HepG2 (cell line): Measurements from ENCODE around the gene SLA2. TPM values are rescaled to one million over a fixed set of nuclear protein-coding genes. Genes with fewer than 3 reads are reported as not detected.
A peak's percentile ranks its signal among the peaks of the same experiment; 100 is the strongest.

Source experiments
- ARID3A ChIP-seq: IDR thresholded peaks from 2 replicates; pipeline ENCODE4 v1.6.1; 2012; ENCODE audit warnings: low read depth, low read length, improper control_type of control experiment
- HMG20A ChIP-seq: IDR thresholded peaks from 2 replicates; pipeline ENCODE4 v1.6.1; 2016; ENCODE audit warnings: borderline replicate concordance
- IKZF4 ChIP-seq: sonication (generic); formaldehyde crosslinking; IDR thresholded peaks from 2 replicates; pipeline ENCODE4 v1.5.1; 2020; ENCODE audit warnings: borderline replicate concordance, mild to moderate bottlenecking, low read depth, missing genetic modification reagents; ENCODE audit errors: not compliant biosample characterization
- NFKBIZ ChIP-seq: IDR thresholded peaks from 2 replicates; pipeline ENCODE4 v1.6.1; 2018; ENCODE audit warnings: missing genetic modification reagents, missing compliant biosample characterization
- PLRG1 ChIP-seq: fragments of 450-650 bp; conservative IDR thresholded peaks from 2 replicates; pipeline ENCODE4 v1.6.1; 2016
- RFX5 ChIP-seq: IDR thresholded peaks from 2 replicates; pipeline ENCODE4 v1.6.1; 2011; ENCODE audit warnings: low read depth, low read length, improper control_type of control experiment
- ZNF33A ChIP-seq: sonication (generic); formaldehyde crosslinking; IDR thresholded peaks from 2 replicates; pipeline ENCODE4 v1.5.1; 2020; ENCODE audit warnings: missing genetic modification reagents, mild to moderate bottlenecking, moderate library complexity, borderline replicate concordance
- ZNF451 ChIP-seq: sonication (generic); formaldehyde crosslinking; IDR thresholded peaks from 2 replicates; pipeline ENCODE4 v1.5.0; 2020; ENCODE audit warnings: mild to moderate bottlenecking, missing genetic modification reagents
- ZNF563 ChIP-seq: sonication (generic); formaldehyde crosslinking; IDR thresholded peaks from 2 replicates; pipeline ENCODE4 v1.8.0; 2022; ENCODE audit warnings: mild to moderate bottlenecking, moderate library complexity, missing genetic modification reagents
- ZNF619 ChIP-seq: sonication (generic); formaldehyde crosslinking; IDR thresholded peaks from 2 replicates; pipeline ENCODE4 v1.4.0; 2020; ENCODE audit warnings: mild to moderate bottlenecking, missing genetic modification reagents
- polyA plus RNA-seq, 8 experiments: library from polyadenylated mRNA; depleted of rRNA in 3 of 8; stranded (reverse) in 7 of 8; unstranded in 1 of 8; fragments of >200 nt; fragmentation: Illumina TruSeq in 4 of 8; extraction: Trizol in 4 of 8; gene quantifications; 2 replicates each; pipeline versions ENCODE4 v1.2.1 to v1.2.3, GENCODE V29; 2011 to 2016; ENCODE audit warnings: low read depth in 4 of 8, missing spikeins in 1 of 8, mixed read lengths in 1 of 8; ENCODE audit not compliant: insufficient read depth in 1 of 8
- total RNA-seq, 5 experiments: library from RNA; depleted of rRNA; stranded (reverse); fragments of >200 nt; fragmentation: Illumina TruSeq; extraction: Trizol; gene quantifications; 2 replicates each; pipeline ENCODE4 v1.2.3, GENCODE V29; 2016; ENCODE audit warnings: low read depth in 1 of 5
- TF ChIP-seq, protein P1 (sequence below): sonication (generic); formaldehyde crosslinking; IDR thresholded peaks from 2 replicates; pipeline ENCODE4 v1.9.0; 2021; ENCODE audit warnings: mild to moderate bottlenecking, missing genetic modification reagents
- TF ChIP-seq, protein P2 (sequence below): sonication (generic); formaldehyde crosslinking; IDR thresholded peaks from 2 replicates; pipeline ENCODE4 v1.4.0; 2020; ENCODE audit warnings: mild to moderate bottlenecking, missing genetic modification reagents
- TF ChIP-seq, protein P3 (sequence below): sonication (generic); formaldehyde crosslinking; IDR thresholded peaks from 2 replicates; pipeline ENCODE4 v1.4.0; 2020; ENCODE audit warnings: missing genetic modification reagents

The SLA2 gene
- total and polyA plus RNA-seq, 2 of the 13 experiments (the other 11 are each of a cell fraction or from before 2014, with no cell fraction given): 1.6 to 3.6 TPM

DNA sequence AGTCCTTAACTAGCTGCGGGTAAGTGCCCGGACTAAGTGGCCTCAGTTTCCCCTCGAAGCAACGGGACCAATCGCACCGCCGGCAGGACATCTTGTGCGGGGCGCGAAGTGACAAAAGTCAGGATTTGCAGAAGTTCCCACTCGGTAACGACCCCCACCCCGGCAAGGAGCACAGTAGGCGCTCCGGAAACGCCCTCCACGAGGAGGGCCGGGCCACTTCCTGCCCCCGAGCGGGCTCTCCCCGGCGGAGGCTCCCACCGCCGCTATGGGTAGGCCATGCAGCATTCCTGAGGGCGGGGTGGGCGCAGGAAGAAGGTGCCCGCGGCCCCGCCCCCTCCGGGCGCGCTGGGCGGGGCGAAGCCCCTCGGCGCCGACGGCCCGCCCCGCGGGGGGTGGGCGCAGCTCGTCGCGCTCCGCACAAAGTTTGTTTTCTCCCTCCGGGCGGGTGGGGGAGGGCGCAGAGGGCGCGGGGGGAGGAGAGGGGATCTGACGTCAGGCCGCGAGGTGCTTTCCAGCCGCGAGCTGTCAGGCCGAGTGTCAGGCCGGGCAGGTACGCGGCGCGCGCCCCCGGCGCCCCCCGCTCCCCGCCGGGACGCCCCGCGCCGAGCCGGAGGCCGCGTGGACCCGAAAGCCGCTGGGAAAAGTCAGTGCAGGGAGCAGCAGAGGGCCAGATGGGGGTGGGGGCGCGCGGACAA is 72.7 kb downstream of the SLA2 start, which contains the start of gene TGIF2 (continued):
- TF ChIP-seq ARID3A: no peak; the same call in 1 of the 2 replicates
- TF ChIP-seq, protein P1, sequence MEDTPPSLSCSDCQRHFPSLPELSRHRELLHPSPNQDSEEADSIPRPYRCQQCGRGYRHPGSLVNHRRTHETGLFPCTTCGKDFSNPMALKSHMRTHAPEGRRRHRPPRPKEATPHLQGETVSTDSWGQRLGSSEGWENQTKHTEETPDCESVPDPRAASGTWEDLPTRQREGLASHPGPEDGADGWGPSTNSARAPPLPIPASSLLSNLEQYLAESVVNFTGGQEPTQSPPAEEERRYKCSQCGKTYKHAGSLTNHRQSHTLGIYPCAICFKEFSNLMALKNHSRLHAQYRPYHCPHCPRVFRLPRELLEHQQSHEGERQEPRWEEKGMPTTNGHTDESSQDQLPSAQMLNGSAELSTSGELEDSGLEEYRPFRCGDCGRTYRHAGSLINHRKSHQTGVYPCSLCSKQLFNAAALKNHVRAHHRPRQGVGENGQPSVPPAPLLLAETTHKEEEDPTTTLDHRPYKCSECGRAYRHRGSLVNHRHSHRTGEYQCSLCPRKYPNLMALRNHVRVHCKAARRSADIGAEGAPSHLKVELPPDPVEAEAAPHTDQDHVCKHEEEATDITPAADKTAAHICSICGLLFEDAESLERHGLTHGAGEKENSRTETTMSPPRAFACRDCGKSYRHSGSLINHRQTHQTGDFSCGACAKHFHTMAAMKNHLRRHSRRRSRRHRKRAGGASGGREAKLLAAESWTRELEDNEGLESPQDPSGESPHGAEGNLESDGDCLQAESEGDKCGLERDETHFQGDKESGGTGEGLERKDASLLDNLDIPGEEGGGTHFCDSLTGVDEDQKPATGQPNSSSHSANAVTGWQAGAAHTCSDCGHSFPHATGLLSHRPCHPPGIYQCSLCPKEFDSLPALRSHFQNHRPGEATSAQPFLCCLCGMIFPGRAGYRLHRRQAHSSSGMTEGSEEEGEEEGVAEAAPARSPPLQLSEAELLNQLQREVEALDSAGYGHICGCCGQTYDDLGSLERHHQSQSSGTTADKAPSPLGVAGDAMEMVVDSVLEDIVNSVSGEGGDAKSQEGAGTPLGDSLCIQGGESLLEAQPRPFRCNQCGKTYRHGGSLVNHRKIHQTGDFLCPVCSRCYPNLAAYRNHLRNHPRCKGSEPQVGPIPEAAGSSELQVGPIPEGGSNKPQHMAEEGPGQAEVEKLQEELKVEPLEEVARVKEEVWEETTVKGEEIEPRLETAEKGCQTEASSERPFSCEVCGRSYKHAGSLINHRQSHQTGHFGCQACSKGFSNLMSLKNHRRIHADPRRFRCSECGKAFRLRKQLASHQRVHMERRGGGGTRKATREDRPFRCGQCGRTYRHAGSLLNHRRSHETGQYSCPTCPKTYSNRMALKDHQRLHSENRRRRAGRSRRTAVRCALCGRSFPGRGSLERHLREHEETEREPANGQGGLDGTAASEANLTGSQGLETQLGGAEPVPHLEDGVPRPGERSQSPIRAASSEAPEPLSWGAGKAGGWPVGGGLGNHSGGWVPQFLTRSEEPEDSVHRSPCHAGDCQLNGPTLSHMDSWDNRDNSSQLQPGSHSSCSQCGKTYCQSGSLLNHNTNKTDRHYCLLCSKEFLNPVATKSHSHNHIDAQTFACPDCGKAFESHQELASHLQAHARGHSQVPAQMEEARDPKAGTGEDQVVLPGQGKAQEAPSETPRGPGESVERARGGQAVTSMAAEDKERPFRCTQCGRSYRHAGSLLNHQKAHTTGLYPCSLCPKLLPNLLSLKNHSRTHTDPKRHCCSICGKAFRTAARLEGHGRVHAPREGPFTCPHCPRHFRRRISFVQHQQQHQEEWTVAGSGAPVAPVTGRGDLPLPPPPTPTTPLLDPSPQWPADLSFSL: no peak
- peak; percentile 73; the same call in 1 of the 2 replicates for TF ChIP-seq ZNF563 (CRISPR knock-in tag)
- no peak for TF ChIP-seq ZNF33A (CRISPR knock-in tag)
- peak; percentile 23; the same call in 1 of the 2 replicates for TF ChIP-seq HMG20A (CRISPR knock-in tag)
- TF ChIP-seq, protein P2, sequence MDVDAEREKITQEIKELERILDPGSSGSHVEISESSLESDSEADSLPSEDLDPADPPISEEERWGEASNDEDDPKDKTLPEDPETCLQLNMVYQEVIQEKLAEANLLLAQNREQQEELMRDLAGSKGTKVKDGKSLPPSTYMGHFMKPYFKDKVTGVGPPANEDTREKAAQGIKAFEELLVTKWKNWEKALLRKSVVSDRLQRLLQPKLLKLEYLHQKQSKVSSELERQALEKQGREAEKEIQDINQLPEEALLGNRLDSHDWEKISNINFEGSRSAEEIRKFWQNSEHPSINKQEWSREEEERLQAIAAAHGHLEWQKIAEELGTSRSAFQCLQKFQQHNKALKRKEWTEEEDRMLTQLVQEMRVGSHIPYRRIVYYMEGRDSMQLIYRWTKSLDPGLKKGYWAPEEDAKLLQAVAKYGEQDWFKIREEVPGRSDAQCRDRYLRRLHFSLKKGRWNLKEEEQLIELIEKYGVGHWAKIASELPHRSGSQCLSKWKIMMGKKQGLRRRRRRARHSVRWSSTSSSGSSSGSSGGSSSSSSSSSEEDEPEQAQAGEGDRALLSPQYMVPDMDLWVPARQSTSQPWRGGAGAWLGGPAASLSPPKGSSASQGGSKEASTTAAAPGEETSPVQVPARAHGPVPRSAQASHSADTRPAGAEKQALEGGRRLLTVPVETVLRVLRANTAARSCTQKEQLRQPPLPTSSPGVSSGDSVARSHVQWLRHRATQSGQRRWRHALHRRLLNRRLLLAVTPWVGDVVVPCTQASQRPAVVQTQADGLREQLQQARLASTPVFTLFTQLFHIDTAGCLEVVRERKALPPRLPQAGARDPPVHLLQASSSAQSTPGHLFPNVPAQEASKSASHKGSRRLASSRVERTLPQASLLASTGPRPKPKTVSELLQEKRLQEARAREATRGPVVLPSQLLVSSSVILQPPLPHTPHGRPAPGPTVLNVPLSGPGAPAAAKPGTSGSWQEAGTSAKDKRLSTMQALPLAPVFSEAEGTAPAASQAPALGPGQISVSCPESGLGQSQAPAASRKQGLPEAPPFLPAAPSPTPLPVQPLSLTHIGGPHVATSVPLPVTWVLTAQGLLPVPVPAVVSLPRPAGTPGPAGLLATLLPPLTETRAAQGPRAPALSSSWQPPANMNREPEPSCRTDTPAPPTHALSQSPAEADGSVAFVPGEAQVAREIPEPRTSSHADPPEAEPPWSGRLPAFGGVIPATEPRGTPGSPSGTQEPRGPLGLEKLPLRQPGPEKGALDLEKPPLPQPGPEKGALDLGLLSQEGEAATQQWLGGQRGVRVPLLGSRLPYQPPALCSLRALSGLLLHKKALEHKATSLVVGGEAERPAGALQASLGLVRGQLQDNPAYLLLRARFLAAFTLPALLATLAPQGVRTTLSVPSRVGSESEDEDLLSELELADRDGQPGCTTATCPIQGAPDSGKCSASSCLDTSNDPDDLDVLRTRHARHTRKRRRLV (CRISPR knock-in tag): peak; percentile 71; the same call in 1 of the 2 replicates
- no peak for TF ChIP-seq RFX5
- TF ChIP-seq ZNF451 (CRISPR knock-in tag): no peak
- no peak for TF ChIP-seq PLRG1
- TF ChIP-seq NFKBIZ (CRISPR knock-in tag): 0 out of 2 replicates have a peak, but pooled peaks have one; percentile 19
- TF ChIP-seq IKZF4 (CRISPR knock-in tag): peak; percentile 86
- TF ChIP-seq, protein P3, sequence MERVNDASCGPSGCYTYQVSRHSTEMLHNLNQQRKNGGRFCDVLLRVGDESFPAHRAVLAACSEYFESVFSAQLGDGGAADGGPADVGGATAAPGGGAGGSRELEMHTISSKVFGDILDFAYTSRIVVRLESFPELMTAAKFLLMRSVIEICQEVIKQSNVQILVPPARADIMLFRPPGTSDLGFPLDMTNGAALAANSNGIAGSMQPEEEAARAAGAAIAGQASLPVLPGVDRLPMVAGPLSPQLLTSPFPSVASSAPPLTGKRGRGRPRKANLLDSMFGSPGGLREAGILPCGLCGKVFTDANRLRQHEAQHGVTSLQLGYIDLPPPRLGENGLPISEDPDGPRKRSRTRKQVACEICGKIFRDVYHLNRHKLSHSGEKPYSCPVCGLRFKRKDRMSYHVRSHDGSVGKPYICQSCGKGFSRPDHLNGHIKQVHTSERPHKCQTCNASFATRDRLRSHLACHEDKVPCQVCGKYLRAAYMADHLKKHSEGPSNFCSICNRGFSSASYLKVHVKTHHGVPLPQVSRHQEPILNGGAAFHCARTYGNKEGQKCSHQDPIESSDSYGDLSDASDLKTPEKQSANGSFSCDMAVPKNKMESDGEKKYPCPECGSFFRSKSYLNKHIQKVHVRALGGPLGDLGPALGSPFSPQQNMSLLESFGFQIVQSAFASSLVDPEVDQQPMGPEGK (CRISPR knock-in tag): peak; percentile 93
- TF ChIP-seq ZNF619 (CRISPR knock-in tag): peak; percentile 99
